NCI-H2107 (cell line): ENCODE data around the gene RAB5B.
"Not testable (repeated sequence)": the region's sequence is repeated elsewhere in the genome, so short reads cannot be mapped to it uniquely, and the experiment has no call there.

ENCODE experiments used
- DNase-seq: peaks from one replicate; lab custom pipeline; 2025; lab: John Stamatoyannopoulos, UW

RAB5B gene

DNA sequence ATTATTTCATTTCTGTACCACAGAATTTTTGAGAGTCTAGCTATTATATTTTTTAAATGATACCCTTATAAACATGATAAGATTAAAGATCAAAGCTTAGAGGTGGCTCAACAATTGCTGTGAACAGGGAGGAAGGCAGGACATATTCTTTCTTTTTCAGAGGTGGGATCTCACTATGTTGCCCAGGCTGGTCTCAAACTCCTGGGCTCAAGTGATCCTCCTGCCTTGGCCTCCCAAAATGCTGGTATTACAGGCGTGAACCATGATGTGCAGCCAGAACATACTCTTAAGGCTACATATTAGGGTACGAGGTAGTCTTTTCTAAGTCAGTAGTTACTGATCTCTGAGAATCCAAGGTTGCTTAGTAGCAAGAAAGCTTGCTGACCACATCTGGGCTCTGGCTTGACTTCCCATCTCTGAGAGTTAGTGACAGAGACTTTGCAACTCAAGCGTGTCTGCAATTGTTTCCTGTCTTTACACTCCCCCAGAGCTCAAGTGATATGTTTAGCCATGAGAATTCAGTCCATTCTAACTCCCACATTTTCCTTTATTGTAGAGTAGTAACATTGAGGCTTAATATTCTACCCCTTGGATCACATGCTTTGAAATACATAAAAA, 8.6 kb downstream of the RAB5B start:
- no peak for DNase-seq

DNA sequence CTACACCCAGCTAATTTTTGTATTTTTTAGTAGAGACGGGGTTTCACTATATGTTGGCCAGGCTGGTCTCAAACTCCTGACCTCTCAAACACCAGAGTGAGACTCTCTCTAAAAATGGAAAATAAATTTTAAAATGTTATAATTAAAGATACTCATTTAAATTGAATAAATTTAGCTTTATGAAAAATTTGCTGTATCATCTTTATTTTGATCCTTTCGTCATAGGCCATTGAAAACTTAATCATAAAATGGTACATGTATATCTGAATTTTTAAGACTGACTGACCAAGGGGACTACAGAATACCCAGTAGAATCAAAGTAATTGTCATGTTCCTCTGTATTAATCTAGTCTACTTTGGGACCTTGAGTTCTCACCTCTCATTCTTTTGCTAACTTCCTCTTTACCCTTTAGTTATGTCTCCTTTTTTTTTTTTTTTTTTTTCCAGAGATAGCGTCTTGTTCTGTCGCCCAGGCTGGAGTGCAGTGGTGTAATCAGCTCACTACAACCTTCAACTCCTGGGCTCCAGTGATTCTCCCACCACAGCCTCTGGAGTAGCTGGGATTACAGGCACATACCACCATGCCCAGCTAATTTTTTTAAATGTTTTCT, 9.5 kb downstream of the RAB5B start:
- DNase-seq, result no peak

DNA sequence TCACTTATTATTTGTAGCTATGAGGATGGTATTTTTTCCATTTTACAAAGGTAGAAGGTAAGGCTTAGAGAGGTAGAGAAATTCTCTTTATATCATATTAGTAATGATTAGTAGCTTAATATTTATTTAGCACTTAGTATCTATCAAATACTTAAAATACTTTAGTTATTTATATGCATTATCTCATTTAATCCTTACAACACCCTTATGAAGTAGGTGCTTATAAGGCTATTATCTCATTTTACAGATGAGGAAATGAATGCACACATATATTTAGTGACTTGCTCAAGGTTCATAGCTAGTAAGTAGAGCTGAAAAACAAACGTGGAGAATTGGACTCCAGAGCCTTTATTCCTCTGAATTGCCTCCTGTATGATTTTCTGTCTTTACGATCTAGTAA, 11.0 kb downstream of the RAB5B start:
- no peak for DNase-seq

DNA sequence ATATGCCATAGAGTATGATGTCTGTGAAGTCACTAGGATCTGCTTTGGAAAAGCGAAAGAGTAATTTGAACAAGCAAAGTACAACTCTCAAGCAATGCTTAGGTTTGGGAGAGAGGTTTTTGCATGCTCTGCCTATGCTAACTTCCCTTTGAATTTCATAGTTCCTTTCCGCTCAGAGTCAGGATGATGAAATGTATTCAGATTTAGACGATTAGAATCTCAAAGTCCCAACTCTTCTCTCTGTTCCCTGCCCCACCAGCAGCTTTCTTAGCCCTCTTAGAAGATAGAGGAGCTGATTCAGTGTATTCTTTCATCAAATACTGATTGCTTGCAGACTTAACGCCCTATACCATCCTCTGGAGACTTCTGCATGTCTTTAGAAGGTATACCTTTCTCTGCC, 11.5 kb downstream of the RAB5B start:
- DNase-seq, result no peak

DNA sequence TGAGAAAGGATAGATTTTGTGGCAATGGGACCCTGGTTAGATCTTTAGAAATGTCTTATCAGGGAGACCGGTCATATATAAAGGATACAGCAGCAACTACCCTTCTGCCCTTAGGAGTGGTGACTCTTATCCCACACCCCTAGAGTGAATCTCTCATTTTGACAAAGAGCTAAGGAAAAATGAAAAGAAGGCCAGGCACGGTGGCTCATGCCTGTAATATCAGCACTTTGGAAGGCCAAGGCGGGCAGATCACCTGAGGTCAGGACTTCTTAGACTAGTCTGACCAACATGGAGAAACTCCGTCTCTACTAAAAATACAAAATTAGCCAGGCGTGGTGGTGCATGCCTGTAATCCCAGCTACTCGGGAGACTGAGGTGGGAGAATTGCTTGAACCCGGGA, 12.1 kb downstream of the RAB5B start:
- DNase-seq, result not testable (repeated sequence)

DNA sequence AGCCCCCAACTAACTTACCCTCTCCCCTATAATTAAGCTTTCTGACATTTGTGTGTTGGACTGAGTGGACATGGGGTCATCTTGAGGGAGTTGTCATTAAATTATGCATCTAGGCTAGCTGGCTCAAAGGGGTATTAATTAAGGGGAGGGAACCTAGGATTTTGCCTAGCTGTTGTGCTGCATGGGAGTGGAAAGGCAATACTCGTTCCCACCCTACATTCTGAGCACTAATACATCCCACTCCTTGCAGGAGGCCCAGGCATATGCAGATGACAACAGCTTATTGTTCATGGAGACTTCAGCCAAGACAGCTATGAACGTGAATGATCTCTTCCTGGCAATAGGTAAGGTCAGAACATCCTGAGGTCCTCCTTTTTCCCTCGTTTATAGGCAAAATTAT, 17.2 kb downstream of the RAB5B start:
- no peak for DNase-seq

DNA sequence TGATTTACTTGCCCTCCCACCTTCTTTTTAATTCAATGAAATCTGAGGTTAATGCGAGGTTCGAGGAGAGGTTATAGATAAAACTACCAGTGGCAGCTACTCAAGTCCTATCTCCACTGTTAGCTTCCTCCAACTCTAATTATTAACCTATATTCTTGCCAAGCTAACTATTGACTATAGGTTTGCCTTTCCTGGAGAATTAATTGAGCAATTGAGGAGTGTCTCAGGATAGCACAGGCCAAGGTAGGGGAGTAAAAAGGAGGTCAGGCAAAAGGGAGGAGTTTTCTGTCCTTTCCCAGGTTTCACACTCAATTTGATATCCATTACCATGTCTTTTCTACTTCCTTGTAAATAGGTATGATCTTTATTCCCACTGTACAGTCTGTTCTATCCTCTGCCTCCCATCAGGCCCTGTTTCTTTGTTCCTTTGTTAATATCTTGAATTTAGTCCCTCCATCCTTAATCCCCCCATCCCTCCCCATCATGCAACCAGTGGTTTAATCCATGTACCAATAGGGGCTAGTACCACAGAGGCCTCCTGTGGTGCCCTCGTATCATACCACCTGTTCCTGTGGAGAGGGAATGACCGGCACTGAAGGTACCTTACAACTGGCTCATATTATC, 19.5 kb downstream of the RAB5B start:
- DNase-seq, result no peak

DNA sequence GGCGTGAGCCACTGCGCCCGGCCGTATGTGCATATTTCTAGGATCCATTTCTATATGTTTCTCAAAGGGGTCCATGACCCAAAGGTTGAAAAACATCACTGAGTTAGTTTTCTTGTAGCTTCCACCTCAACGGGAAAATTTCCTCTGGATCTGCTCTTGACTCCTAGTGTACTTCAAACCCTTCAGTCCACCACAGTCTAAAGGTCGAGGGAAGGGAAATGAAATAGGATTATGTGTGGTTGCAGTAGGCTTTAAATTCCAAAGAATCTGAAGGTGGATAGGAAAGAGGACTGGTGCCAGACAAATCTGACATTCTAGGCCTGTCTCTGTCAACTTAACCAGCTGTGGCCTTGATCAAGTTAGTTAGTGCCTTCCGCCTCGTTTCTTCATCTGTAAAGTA, 21.5 kb downstream of the RAB5B start:
- DNase-seq, result no peak

DNA sequence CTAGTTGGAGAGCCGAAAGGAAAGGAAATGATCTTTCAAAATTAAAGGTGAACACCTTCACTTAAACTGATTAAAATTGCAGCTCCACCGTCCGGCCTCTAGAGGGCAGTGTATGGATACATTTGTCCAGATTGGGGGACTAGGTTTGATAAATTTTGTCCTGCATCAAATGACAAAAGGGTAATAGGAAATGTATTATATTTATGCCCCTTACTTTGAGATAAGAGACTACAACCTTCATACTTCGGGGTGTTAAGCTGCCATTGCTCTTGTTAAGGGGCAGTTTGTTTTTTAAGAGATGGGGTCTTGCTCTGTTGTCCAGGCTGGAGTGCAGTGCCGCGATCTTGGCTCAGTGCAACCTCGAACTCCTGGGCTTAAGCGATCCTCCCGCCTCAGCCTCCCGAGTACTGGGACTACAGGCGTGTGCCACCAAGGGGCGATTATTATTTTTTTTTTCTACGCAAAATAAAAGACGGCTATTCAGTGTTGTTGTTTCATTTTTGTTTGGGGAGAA, 22.4 kb downstream of the RAB5B start:
- peak; percentile 68 for DNase-seq

DNA sequence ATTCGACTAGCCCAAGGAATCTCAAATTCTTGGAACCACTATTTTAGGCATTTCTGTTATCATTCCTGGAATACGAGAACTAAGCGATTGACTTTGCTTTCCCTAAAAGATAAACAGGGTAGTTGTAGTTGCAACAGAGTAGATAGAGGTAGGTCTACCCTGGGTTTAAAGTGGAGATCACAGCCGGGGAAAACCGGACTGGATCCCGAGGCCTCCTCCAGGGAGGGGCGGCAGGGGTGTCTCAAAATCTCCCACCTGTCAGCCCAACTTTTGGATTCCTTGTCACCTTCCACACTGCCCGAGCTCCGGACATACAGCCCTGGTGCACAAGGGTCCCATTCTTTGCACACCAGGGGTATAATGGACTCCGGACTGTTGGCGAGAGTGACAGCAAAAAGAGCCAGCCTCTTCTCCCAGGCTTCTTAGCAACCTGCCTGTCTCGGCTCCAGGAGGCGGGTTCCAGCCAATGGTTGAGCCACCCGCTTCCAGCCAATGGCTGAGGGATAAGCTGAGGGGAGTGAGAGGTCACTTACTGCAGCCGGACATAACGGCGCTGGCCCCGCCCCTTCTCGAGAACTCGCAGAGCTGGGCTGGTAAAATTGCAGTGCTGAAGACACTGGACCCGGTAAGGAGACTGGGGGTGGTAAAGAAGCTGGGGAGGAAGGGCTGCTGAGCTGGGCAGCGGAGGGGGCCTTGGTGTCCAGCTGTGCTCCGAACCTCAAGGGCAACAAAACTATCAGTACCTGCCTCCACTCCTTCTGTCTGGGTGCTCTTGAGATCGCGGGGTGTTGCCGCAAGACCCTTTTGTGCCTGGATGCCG, 23.0 kb downstream of the RAB5B start, which contains the start of gene SUOX:
Gene SUOX (plus strand): TSS at position 562 of the 820 bp plus-strand sequence. CDS start 4,946 bp downstream, outside the sequence.
- peak; percentile 82 for DNase-seq

DNA sequence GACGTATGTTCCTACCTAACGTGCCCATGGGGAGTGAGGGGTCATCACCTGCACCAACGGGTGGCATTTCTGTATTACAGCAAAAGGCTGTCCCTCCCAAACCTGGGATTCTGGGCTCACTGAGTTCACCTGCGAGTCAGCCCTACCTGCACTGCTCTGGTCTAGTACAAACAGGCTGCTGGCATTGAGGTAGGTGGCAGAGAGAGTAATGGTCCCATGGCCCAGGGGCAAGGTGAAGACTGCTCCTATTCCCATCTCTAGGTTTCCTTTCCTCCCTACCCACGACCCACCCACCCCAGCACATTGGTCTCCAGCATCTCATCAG, 23.6 kb downstream of the RAB5B start:
- DNase-seq, result no peak

DNA sequence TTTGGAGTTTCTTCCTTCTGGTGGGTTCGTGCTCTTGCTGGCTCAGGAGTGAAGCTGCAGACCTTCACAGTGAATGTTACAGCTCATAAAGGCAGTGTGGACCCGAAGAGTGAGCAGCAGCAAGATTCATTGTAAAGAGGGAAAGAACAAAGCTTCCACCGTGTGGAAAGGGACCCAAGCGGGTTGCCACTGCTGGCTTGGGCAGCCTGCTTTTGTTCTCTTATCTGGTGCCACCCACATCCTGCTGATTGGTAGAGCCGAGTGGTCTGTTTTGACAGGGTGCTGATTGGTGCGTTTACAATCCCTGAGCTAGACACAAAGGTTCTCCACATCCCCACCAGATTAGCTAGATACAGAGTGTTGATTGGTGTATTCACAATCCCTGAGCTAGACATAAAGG, 25.6 kb downstream of the RAB5B start:
- not testable (repeated sequence) for DNase-seq

DNA sequence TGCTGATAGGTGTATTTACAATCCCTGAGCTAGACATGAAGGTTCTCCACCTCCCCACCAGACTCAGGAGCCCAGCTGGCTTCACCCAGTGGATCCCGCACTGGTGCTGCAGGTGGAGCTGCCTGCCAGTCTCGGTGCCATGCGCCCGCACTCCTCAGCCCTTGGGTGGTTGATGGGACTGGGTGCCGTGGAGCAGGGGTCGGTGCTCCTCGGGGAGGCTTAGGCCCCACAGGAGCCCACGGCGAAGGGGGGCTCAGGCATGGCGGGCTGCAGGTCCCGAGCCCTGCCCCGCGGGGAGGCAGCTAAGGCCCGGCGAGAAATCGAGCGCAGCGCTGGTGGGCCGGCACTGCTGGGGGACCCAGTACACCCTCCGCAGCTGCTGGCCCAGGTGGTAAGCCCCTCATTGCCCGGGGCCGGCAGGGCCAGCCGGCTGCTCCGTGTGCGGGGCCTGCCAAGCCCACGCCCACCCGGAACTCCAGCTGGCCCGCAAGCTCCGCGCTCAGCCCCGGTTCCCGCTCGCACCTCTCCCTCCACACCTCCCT, 26.2 kb downstream of the RAB5B start:
- not testable (repeated sequence) for DNase-seq

DNA sequence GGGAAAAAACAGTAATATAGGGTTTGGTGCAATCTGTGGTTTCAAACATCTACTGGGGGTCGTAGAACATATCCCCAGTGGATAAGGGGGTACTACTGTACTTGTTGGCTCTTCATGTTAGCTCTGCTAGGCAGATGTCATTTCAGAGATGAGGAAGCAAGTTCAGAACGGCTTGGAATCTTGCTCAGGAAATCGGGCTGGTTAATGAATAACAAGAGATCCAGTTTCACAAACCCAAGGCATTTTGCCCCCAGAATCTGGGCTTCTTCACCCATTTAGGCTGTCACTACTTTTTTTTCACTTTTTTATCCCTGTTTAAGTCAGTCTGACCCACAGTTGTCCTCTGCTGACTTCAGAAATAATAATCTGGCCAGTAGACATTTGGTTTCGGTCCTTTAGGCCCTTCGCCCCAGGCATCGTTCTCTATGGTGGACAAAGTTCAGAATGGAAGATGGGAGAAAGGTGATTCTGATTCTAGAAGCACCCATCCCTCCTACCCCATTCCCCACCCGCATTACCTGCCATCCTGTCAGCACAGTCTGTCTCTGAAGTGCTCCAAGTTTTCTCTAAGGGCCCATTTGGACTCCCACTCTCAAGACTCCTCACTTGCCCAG, 27.7 kb downstream of the RAB5B start:
- no peak for DNase-seq

DNA sequence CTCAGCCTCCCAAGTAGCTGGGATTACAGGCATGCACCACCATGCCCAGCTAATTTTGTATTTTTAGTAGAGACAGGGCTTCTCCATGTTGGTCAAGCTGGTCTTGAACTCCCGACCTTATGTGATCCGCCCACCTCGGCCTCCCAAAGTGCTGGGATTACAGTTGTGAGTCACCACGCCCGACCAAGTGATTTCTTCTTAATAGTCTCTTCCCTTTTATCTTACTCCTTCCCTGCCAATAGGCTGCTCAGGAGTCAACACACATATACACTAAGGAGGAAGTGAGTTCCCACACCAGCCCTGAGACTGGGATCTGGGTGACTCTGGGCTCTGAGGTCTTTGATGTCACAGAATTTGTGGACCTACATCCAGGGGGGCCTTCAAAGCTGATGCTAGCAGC, 29.5 kb downstream of the RAB5B start:
- not testable (repeated sequence) for DNase-seq

DNA sequence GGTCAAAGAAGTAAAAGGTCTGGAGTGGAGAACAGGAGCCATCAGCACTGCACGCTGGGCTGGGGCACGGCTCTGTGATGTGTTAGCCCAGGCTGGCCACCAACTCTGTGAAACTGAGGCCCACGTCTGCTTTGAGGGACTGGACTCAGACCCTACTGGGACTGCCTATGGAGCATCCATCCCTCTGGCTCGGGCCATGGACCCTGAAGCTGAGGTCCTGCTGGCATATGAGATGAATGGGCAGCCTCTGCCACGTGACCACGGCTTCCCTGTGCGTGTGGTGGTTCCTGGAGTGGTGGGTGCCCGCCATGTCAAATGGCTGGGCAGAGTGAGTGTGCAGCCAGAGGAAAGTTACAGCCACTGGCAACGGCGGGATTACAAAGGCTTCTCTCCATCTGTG, 30.3 kb downstream of the RAB5B start:
- no peak for DNase-seq

DNA sequence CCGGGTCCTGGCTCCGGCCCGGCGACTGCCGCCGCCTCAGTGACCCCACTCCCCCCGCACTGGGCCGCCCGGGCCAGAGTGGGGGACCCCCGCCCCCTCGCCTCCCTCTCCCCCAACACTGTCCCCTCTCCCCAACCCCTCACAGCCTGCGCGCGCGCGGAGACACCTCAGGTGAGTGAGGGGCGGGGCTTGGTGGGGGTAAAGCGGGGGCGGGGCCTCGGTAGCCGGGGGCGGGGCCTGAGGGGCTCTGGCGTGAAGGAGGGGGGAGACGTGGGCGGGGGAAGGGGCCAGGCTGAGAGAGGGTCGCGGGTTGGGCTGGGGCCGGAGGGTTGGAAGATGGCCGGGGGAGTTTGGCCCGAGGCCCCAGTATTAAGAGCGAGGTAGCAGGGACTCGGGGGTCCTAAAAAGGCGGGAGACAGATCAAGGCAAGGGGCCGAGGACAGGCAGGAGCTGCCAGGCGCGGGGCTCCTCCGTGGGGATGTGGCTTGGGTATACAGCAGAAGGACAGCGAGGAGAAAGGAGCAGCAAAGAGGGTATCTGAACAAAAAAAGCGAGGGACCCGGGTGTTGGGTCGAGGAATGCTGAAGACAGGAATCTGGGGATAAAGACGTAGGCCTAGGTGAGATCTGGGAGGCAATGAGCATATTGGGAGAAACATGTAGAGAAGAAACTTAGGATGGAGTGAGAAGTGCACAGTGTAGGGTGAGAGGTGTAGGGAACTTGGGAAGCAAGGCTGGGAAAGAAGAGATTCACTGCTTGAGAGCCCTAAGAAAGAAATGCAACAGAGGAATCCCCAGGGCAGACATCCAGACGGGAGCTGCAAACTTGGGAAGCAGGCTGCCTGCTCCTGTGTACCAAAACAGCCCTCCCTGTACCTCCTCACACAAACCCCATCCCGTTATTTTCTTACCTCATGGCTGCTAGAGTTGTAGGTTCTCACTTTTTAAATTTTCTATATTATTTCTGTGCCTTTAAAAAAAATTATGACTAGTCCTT, 34.0 kb downstream of the RAB5B start:
- peak; percentile 13 for DNase-seq

DNA sequence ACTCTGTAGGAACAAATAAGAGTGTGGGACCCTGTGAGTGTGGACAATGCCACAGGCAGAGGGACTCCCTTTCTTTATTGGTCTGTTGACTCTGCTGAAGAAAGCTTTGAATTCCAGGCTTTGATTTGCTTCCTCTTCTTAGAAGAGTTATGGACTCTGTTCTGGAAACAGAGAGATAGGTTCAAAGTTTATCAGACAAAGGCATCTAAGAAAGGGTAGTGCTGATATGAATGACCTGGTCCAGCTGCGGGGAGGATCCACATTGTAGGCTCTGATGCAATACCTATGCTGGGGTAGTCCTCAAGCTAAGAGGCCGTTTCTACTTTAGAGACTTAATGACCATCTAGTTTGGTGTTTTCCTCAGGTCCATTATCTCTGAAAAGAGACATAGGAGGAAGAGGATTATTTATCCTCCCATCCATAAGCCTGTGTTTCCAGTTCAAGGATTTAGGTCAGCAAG, 36.3 kb downstream of the RAB5B start:
- no peak for DNase-seq

DNA sequence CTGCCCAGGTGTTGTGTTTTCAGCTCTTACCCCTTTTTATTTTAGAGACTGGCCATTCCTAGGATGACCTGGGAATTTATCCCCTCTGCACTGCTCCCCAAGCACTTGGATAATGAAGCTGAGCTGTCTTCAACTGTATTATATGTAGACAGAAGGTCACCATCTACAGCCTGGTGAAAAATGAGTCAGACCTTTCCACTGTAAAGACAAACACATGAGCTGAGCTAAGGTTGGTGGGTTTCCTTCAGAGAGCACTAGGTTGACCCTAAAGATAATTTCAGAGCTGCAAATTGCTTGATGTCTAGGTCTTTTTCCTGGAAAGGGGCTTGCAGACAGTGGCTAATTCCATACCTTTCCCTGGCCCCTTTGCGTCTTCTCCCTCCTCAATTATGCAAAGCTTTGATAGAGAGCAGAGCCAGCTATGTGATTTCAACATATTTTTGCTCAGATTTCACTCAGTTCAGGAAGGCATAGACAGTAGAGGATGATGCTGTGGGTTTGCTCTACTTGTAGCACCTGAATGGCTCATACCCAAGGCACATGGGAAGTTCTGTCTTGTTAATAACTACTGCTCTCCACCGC, 37.7 kb downstream of the RAB5B start:
- DNase-seq, result no peak

DNA sequence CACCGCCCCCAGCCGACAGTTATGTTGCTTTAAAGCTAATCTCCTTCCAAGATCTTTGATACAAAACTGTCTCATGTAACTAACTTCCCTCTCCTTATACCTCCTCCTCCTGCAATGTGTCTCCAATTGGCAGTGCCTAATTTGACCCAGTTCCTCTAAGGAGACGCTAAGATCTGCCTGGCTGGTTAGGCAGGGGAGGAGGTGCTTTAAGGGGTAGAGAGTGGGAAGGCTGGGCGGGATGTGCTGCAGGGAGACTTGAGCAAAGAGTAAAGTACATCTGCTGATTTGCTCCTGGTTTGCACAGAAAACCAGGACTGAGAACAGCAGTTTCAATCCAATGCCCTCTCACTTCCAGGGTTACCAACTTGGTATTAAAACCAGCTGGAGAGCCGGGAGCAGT, 39.6 kb downstream of the RAB5B start:
- DNase-seq, result no peak
